ENCODE measurements around the gene TMEM40.
"Not testable (repeated sequence)": the region's sequence is repeated elsewhere in the genome, so short reads cannot be mapped to it uniquely, and the experiment has no call there.

TMEM40 gene

DNA sequence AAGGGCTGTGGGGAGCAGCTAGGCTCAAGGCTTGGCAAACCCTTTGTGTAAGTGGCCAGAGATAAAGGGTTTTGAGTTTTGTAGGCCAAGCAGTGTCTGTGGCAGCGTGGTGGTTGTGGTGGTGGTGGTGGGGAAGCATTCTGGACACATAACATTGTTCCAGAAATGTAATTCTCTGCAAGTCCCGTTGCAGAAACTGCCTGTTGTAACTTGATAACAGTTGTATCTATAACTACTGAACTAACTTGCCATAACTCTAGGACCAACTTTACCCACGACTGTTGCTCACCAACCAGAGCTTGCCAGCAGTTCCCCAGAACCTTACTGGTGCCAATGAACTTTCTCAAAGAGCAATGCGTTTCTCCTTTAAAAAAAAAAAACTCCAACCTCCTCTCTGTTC lies 18.1 kb upstream of the TMEM40 start:
- in situ Hi-C loops (cut with HindIII; ENCODE audit: low sequenced_read_pairs), result no loop called here

DNA sequence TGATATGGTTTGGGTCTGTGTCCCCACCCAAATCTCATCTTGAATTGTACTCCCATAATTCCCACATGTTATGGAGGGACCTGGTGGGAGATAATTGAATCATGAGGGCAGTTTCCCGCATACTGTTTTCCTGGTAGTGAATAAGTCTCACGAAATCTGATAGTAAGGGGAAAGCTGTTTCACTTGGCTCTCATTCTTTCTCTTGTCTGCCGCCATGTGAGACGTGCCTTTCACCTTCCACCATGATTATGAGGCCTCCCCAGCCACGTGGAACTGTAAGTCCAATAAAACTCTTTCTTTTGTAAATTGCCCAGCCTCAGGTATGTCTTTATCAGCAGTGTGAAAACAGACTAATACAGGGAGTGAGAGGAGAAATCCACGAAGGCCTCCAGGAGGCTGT lies 16.9 kb upstream of the TMEM40 start:
- in situ Hi-C loops (cut with HindIII; ENCODE audit: low sequenced_read_pairs), result not testable (repeated sequence)

DNA sequence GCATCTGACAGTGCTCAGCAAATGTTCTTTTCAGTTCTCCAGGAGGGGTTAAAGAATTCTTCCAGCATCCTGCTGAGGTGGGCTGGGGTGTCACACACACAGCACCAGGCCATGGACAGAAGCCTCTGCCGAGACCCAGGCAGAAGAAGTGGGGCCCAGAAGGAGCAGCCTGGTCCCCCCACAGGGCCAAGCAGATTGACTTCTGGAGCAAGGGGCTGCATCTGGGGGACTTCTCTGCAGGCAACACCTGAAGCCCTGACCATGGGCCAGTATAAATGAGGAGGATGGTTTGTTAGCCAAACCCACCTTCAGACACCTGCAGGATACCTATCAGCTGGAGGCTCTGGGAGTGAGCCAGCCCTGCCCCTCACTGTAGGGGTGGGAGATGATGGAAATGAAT lies 16.2 kb upstream of the TMEM40 start:
- in situ Hi-C loops (cut with HindIII; ENCODE audit: low sequenced_read_pairs), result no loop called here

DNA sequence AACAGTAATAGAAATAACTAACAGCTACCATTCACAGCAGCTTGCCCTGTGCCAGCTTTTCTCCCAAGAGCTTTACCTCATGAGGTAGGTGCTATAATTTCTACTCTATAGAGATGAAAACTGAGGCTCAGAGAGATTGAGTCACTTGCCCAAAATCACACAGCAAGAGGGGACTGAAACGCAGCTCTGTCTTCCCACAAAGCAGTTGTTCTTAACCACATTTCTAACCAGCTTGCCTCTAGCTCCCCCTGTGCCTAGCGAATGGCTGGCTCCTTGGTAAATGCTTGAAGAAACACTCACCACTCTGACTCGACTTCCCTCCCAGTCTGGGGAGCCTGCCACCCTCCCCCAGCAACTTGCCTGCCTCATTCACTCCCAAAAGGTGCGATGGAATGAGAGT lies 15.6 kb upstream of the TMEM40 start:
- in situ Hi-C loops (cut with HindIII; ENCODE audit: low sequenced_read_pairs), result no loop called here

DNA sequence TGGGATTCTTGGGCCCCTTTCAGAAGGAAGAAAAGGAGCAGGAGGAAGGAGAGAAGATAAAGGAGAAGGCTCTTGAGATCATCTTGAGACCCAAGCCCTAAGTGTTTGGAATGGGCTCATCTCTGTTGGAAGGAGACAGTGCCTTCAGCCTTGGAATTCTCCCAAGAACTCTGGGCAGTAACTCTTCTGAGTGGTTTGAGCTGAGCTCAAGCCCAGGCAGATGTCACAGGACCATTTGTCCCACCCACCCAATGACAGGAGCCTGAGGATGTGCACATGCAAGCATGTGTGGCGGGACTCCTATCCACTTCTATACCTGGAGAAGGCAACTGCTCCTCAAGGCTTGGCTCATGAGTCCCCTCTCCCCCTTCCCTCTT lies 14.6 kb upstream of the TMEM40 start:
- in situ Hi-C loops (cut with HindIII; ENCODE audit: low sequenced_read_pairs), result no loop called here

DNA sequence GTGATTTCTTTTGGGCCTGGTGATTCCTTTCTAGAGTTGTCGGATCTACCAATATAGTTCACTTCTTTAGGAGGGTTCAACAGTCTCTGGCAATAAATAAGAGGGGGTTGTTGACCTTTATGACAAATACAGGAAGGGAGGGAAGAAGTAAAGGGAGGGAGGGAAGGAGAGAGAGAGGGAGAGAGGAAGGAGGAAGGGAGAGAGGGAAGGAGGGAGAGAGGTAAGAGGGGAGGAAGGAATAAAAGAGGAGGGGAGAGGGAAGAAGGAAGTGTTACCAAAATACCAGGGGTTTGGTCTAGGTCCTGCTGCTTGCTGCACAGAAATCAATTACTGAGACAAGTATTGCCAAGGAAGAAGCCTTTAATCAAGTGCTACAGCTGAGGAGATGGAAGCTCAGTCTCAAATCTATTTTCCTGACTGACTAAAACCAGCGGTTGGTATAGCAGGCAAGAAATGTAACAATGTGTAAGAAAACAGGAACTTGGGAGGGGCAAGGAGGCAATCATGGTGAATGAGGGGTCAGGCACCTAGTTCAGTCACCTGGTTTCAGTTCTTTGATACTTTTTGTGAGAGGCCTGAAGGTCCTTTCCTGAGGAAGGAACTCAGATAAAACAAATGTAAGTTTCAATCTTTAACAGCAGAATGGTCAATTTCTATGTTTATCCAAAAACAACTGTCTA lies 14.1 kb upstream of the TMEM40 start:
- in situ Hi-C loops (cut with HindIII; ENCODE audit: low sequenced_read_pairs), result no loop called here

DNA sequence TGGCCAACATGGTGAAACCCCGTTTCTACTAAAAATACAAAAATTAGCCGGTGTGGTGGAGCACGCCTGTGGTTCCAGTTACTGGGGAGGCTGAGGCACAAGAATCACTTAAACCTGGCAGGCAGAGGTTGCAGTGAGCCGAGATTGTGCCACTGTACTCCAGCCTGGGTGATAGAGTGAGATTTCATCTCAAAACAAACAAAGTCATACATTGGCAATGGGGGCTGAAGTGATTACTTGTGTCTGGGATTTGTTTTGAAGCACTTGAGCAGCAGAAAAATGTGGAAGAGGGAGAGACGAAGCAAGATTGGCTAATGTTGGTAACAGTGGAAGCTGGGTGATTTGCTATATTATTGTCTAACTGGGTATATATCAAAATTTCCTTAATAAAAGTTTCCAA lies 13.4 kb upstream of the TMEM40 start:
- in situ Hi-C loops (cut with HindIII; ENCODE audit: low sequenced_read_pairs), result no loop called here

DNA sequence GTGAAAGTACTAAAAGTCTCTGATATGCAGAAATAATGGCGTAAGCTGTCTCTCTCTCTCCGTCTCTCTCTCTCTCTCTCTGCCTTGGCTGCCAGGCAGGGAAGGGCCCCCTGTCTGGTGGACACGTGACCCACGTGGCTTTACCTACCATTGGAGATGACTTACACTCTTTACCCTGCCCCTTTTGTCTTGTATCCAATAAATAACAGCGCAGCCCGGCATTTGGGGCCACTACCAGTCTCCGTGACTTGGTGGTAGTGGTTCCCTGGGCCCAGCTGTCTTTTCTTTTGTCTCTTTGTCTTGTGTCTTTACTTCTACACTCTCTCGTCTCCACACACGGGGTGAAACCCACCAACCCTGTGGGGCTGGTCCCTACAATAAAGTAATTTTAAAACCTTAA lies 12.2 kb upstream of the TMEM40 start:
- in situ Hi-C loops (cut with HindIII; ENCODE audit: low sequenced_read_pairs), result no loop called here

DNA sequence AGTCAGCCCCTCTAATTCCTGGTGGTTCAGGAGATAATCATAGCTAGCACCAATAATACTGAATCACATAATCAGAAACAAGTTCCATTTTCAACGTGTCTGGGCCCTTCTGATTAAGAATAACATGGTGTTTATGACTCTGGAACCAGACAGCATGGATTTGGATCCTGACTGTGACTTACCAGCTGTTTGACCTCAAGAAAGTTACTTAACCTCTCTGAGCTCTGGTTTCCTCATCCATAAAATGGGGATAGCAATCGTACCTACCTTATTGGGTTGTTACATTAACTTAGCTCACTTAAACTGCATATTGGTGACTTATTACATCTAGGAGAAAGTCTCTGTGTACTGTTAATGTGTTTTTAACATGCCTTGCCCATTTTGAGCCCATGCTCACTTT lies 10.7 kb upstream of the TMEM40 start:
- in situ Hi-C loops (cut with HindIII; ENCODE audit: low sequenced_read_pairs), result no loop called here

DNA sequence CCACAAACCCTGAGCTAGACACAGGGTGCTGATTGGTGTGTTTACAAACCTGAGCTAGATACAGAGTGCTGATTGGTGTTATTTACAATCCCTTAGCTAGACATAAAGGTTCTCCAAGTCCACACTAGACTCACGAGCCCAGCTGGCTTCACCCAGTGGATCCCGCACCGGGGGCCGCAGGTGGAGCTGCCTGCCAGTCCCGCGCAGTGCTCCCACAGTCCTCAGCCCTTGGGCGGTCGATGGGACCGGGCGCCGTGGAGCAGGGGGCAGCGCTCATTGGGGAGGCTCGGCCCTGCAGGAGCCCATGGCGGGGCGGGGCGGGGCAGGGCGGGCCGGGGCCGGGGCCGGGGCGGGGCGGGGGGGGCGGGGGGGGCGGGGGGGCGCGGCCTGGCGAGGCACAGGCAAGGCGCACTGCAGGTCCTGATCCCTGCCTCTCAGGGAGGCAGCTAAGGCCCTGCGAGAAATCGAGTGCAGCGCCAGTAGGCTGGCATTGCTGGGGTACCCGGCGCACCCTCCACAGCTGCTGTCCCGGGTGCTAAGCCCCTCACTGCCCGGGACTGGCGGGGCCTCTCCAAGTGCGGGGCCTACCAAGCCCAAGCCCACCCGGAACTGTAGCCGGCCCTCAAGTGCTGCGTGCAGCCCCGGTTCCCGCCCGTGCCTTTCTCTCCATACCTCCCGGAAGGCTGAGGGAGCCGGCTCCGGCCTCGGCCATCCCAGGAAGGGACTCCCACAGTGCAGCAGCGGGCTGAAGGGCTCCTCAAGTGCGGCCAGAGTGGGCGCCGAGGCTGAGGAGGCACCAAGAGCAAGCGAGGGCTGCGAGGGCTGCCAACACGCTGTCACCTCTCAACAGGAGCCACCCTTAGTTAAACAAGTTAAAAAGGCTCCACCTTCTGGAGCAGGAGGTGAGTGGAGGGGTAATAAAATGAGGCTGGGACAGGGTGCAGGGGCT lies 9.8 kb upstream of the TMEM40 start:
- in situ Hi-C loops (cut with HindIII; ENCODE audit: low sequenced_read_pairs), result no loop called here

DNA sequence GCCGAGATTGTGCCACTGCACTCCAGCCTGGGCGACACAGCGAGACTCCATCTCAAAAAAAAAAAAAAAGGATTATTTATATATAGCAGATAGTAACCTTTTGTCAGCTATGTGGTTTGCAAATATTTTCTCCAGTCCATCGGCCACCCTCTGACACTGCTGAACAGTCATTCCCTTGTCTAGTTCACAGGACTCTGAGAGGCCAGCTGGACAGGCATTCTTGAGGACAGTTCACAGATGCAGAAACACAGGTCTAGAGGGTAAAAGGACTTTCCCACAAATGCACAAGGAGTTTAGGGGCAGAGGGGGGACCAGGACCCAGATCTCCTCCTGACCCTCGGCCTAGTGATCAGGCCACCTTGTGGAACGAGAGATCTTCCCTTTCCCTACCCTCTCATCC lies 7.5 kb upstream of the TMEM40 start:
- in situ Hi-C loops (cut with HindIII; ENCODE audit: low sequenced_read_pairs), result no loop called here

DNA sequence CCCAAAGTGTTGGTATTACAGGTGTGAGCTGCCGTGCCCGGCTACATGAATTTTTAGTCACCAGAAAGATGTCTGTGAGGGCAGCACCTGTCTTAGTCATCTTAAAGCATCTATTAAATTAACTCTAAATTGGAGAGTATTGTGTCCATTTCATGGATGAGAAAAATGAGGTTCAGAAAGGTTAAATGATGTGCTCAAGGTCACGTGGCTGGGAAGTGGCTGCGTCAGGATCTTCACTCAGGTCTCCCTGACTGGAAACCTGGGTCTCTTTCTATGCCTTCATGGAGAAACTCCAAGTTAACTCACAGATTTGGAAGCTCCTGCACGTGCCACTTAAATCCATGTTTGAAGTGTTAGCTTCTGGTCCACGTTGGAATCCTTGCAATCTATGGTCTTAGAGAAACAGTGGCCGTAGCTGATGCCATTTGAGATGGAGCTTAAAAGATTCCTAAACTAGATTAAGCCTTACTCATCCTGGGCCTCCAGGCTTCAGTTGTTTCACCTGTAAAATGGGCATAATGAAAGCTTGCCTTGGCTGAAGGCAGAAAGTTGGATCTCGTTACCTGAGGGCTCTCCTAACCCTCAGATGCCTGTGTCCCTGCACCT lies 5.2 kb upstream of the TMEM40 start:
- in situ Hi-C loops (cut with HindIII; ENCODE audit: low sequenced_read_pairs), result no loop called here

DNA sequence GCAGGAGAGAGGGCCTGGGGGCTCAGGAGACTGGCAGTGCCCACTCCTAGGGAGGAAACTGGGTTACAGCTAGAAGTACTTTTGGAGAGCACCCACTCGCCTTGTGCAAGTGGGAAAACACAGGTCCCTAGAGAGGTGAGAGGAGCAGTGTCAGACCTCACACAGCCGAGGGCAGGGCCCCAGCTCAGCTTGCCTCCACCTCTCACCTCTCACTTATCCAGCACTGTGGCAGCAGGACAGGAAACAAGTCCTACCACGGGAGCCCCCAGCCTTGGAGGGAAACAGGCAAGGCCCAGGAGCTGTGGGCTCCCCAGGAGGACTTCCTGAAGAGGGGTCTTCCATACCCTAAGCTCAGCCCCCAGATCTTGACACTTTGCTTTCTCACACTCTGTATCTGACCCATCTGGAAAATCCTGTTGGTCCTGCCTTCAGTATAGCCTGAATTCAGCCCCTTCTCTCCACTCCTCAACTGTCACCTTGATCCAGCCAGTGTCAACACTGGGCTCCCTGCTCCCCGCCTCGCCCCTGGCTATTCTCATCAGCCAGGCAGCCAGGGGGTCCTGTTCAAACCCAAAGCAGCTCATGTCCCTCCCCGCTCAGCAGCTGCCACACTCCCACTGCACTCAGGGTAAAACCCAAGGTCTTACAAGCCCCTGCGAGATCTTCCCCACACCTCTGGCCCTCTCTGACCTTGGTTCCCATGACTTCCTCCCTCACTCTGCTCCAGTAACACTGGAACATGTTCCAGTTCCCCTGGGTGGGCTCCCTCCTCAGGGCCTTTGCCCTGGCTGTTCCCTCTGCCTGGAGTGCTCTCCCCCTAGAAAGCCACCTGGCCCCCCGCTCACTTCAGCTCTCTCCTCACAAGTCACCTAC lies 870 bp upstream of the TMEM40 start:
- in situ Hi-C loops (cut with HindIII; ENCODE audit: low sequenced_read_pairs), result no loop called here

DNA sequence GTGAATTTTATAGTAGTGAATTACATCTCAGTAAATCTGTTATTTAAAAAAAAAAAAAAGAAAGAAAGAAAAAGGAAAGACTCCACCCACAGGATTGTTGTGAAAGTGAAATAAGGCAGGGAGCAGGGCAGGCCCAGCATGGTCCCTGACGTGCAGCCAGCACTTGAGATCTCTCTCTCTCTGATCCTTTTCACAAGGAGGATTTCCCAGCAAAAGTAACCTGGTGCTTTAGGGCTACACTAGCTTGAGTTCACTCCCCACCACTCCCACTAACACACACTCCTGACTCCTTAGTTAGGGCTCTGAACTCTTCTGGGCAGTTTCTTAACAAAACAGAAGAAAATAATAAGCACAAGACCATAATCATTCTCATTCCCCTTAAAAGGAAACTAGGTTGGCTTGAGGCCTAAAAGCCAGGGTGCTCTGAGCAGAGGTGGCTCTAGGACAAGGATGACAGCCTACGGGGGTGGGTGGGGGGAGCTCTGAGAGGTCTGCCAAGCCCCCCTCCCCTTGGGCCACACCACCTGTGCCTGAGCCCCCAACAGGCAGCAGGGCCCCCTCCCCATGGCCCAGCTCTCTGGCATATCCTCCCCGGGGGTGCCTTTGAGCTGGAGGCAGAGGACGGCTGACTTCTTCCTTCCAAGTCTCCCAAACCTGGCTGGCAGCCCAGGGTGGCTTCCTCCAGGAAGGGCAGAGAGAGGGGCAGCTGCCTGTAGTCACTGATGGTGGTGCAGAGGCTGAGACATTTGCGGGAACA lies 856 bp downstream of the TMEM40 start:
- in situ Hi-C loops (cut with HindIII; ENCODE audit: low sequenced_read_pairs), result no loop called here

DNA sequence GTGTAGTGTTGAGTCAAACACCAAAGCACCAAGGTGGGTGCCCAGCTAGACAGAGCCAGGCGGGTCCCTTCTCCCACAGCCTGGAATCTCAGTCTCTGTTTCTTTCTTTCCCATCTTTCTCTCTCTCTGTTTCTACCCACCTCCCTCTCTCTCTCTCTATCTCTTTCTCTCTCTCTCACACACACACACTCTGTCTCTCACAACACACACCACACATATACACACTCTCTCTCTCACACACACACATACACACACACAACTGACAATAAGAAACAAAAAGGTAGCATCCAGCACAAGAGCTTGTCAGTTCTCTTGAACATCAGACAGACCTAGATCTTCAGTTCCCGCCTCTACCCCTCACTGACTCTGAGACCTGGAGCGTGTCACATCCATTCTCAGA lies 2.4 kb downstream of the TMEM40 start:
- in situ Hi-C loops (cut with HindIII; ENCODE audit: low sequenced_read_pairs), result no loop called here

DNA sequence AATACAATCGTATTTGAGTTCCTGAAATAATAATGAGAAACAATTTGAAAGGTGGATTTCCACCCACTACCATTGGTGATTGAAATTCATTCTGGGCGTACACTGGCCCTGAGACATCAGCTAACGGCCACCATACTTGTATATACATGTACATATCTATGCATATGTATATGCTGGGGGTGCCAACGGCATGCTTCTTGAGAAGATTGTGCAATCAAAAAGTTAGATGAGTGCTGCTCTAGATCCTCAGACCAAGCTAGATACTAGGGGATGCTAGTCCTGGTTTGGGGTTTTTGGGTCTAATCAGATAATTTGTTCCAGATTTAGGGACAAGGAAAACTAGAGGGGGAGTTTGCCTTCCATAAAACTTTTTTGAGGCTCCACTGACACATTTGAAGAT lies 2.9 kb downstream of the TMEM40 start:
- in situ Hi-C loops (cut with HindIII; ENCODE audit: low sequenced_read_pairs), result no loop called here

DNA sequence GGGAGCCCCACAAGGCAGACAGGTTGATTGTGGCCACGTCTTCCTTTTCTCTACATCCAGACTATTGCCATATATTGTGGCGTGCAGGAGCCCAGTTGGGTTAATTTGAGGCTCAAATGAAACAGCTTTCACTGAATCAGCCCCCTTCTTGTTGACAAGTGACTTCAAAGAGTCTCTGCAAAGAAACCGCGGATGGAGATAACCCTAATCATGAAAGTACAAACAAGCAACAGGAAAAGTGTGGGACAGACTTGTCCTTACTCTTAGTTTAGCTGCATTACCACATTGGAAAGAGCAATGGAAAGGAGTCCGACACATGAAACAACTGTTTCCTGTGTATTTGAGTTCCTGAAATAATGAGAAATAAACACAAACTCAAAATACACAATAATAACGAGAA lies 3.3 kb downstream of the TMEM40 start:
- in situ Hi-C loops (cut with HindIII; ENCODE audit: low sequenced_read_pairs), result no loop called here

DNA sequence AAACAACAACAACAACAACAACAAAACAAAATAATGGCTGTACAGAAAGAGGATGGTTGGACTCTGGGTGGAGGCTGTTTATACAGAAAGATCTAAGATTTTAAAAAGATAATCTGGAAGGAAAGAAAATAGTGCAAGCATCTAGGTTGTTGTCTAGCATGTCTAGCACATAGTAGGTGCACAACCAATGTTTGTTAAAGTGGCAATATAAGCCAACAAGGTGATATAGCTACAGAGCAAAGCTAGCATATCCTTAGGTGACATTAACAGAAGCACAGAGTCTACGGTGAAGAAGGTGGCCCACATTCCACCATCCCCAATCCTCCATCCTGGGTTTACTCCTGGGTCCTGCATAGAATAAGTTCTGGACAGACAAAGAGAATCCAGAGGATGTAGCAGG lies 4.7 kb downstream of the TMEM40 start:
- in situ Hi-C loops (cut with HindIII; ENCODE audit: low sequenced_read_pairs), result no loop called here

DNA sequence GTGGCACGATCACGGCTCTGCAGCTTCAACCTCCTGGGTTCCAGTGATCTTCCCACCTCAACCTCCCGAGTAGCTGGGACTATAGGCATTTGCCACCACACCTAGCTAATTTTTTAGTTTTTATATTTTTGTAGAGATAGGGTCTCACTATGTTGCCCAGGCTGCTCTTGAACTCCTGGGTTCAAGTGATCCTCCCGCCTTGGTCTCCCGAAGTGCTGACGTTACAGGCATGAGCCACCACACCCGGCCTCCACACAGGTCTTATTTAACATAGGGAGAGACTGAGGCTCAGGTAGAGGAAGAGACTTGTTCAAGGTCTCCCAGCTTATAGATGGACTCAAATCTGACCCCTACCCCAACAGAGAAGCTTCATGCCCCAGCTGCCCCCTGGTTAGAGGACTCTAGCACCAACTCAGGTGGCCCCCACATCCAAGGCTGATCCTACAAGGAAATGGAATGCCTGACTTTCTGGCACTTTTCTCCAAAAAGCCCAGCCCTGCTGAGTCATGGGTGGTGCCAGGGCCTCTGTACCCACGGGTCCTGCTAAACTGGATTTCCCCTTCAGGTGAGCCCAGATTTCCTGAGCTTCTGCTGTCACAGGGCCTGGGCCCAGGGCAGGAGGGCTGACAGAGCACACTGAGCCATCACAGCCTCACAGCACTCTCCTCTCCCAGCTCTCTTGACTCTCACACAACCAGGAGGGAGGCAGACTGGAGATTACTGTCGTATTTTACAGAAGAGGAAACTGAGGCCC lies 5.6 kb downstream of the TMEM40 start:
- in situ Hi-C loops (cut with HindIII; ENCODE audit: low sequenced_read_pairs), result no loop called here

DNA sequence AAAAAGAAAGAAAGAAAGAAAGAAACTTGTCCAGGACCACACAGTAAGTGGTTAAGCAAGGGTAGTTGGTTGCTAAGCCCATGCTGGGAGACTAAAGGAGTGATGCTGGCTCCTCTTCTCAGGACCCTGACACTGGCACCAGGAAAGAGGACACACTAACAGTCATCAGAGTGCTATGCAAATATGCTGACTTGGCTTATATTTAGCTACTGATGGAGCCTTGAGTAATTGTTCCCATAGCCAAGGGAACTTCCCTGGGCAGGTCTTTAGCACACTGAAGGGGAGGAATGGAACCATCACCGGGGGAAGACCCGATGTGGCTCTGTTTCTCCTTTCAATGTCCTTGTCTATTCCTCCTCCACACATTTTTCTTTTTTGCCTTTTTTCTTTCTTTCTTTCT lies 6.2 kb downstream of the TMEM40 start:
- in situ Hi-C loops (cut with HindIII; ENCODE audit: low sequenced_read_pairs), result no loop called here

Data from endothelial cell of hepatic sinusoid (primary cell).